Breast epithelium (tissue), 3 donors: ENCODE results near the gene PHACTR4.

Experiments
- POLR2A ChIP-seq: fragments of 450-650 bp; IDR thresholded peaks from one replicate; pipeline ENCODE4 v1.6.1; 2016; ENCODE audit warnings: antibody characterized with exemption, mild to moderate bottlenecking, moderate library complexity
- TF ChIP-seq, protein P1 (sequence below), 3 donors: fragments of 450-650 bp; IDR thresholded peaks; one replicate each; pipeline ENCODE4 v1.5.1; 2016 to 2017; ENCODE audit warnings: antibody characterized with exemption in 3 of 3, mild to moderate bottlenecking in 3 of 3, moderate library complexity in 3 of 3

GRCh38 chr1:28538286-28538685, 168.7 kb downstream of the PHACTR4 start:
- TF ChIP-seq, protein P1, sequence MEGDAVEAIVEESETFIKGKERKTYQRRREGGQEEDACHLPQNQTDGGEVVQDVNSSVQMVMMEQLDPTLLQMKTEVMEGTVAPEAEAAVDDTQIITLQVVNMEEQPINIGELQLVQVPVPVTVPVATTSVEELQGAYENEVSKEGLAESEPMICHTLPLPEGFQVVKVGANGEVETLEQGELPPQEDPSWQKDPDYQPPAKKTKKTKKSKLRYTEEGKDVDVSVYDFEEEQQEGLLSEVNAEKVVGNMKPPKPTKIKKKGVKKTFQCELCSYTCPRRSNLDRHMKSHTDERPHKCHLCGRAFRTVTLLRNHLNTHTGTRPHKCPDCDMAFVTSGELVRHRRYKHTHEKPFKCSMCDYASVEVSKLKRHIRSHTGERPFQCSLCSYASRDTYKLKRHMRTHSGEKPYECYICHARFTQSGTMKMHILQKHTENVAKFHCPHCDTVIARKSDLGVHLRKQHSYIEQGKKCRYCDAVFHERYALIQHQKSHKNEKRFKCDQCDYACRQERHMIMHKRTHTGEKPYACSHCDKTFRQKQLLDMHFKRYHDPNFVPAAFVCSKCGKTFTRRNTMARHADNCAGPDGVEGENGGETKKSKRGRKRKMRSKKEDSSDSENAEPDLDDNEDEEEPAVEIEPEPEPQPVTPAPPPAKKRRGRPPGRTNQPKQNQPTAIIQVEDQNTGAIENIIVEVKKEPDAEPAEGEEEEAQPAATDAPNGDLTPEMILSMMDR (IDR thresholded peaks at IDR 0.05): no peak
- no peak for TF ChIP-seq POLR2A
